Activated naive CD4-positive, alpha-beta T cell treated with anti-CD3 and anti-CD28 coated beads for 36 hours (primary cell): ENCODE data around the gene ARHGAP22. TPM values are rescaled to one million over a fixed set of nuclear protein-coding genes. Genes with fewer than 3 reads are reported as not detected.

ENCODE experiments used
- CTCF ChIA-PET: fragments of 350-600 bp; sonication (Branson Sonifier 250); formaldehyde crosslinking; loops from one replicate; lab custom pipeline; 2021; ENCODE audit warnings: antibody characterized with exemption; lab: Charles Lee
- DNase-seq: peaks from one replicate; pipeline ENCODE4 v3.0.0-alpha.2; 2020
- H3K27ac Mint-ChIP-seq: one replicate; pipeline ENCODE4 v1.8.0; 2021; ENCODE audit warnings: mild to moderate bottlenecking, mixed read lengths
- H3K27me3 Mint-ChIP-seq: one replicate; pipeline ENCODE4 v1.8.0; 2021; ENCODE audit warnings: low read depth, mixed read lengths
- H3K36me3 Mint-ChIP-seq: one replicate; pipeline ENCODE4 v1.8.0; 2021; ENCODE audit warnings: low read depth, mixed read lengths
- H3K4me1 Mint-ChIP-seq: one replicate; pipeline ENCODE4 v1.8.0; 2021; ENCODE audit warnings: low read depth, mixed read lengths
- H3K4me3 Mint-ChIP-seq: one replicate; pipeline ENCODE4 v1.8.0; 2021; ENCODE audit warnings: mild to moderate bottlenecking, moderate library complexity, mixed read lengths
- H3K9me3 Mint-ChIP-seq: one replicate; pipeline ENCODE4 v1.8.0; 2021; ENCODE audit warnings: mixed read lengths
- intact Hi-C: fragments of 100-400 bp; cut with micrococcal nuclease; formaldehyde crosslinking; loops from one replicate; pipeline ENCODE4 v1.15.1; 2023
- total RNA-seq, 2 experiments: library from RNA; stranded (reverse); gene quantifications; one replicate each; pipeline ENCODE4 v1.2.3, GENCODE V29; 2021

The ARHGAP22 gene
- total RNA-seq, 2 experiments from 2014 or later, result not detected

- Mint-ChIP-seq H3K27ac (no peak overlapping the region), H3K4me3 (no peak overlapping the region), H3K36me3 (no peaks in the 10 kb centered on the region), H3K27me3 (peaks cover 32% of the 10 kb centered on the region), H3K9me3 (peaks cover 19% of the 10 kb centered on the region), H3K4me1 (no peaks in the 10 kb centered on the region)
- CTCF ChIA-PET, result no interaction called here
- intact Hi-C loops, result no loop called here
- no peak for DNase-seq
Observed at GRCh38 chr10:48517911-48518811, 86.7 kb downstream of the ARHGAP22 start.

GRCh38 chr10:48517482-48517881, 87.4 kb downstream of the ARHGAP22 start:
- H3K4me3 Mint-ChIP-seq, result no peak overlapping the region
- H3K4me1 Mint-ChIP-seq, result no peaks in the 10 kb centered on the region
- no peak overlapping the region for H3K27ac Mint-ChIP-seq
- no peak for DNase-seq
- CTCF ChIA-PET, result no interaction called here
- H3K9me3 Mint-ChIP-seq, result peaks cover 19% of the 10 kb centered on the region
- H3K36me3 Mint-ChIP-seq, result no peaks in the 10 kb centered on the region
- intact Hi-C loops, result no loop called here
- H3K27me3 Mint-ChIP-seq, result peaks cover 26% of the 10 kb centered on the region

- H3K27me3 Mint-ChIP-seq, result peaks cover 24% of the 10 kb centered on the region
- CTCF ChIA-PET, result no interaction called here
- no peak overlapping the region for H3K4me3 Mint-ChIP-seq
- intact Hi-C loops, result no loop called here
- DNase-seq, result no peak
- H3K27ac Mint-ChIP-seq, result no peak overlapping the region
- H3K4me1 Mint-ChIP-seq, result no peaks in the 10 kb centered on the region
- peaks cover 19% of the 10 kb centered on the region for H3K9me3 Mint-ChIP-seq
- H3K36me3 Mint-ChIP-seq, result no peaks in the 10 kb centered on the region
Observed at GRCh38 chr10:48516911-48517310, 88.0 kb downstream of the ARHGAP22 start.

- no peaks in the 10 kb centered on the region for H3K36me3 Mint-ChIP-seq
Observed at GRCh38 chr10:48514916-48515315, 90.0 kb downstream of the ARHGAP22 start.

GRCh38 chr10:48514255-48514654, 90.6 kb downstream of the ARHGAP22 start:
- Mint-ChIP-seq H3K27me3 (peaks cover 5% of the 10 kb centered on the region), H3K36me3 (no peaks in the 10 kb centered on the region), H3K4me1 (no peaks in the 10 kb centered on the region), H3K9me3 (peaks cover 19% of the 10 kb centered on the region), H3K27ac (no peak overlapping the region), H3K4me3 (no peak overlapping the region)
- intact Hi-C loops, result no loop called here
- CTCF ChIA-PET, result no interaction called here
- no peak for DNase-seq

More at GRCh38 chr10:48514916-48515315, 90.0 kb downstream of the ARHGAP22 start:
- DNase-seq, result no peak
- Mint-ChIP-seq H3K9me3 (peaks cover 19% of the 10 kb centered on the region), H3K4me1 (no peaks in the 10 kb centered on the region), H3K4me3 (no peak overlapping the region), H3K27ac (no peak overlapping the region), H3K27me3 (peaks cover 10% of the 10 kb centered on the region)
- intact Hi-C loops, result no loop called here
- CTCF ChIA-PET, result no interaction called here

GRCh38 chr10:48512861-48513260, 92.0 kb downstream of the ARHGAP22 start:
- Mint-ChIP-seq H3K27ac (no peak overlapping the region), H3K4me1 (no peaks in the 10 kb centered on the region), H3K27me3 (peaks cover 5% of the 10 kb centered on the region), H3K4me3 (no peak overlapping the region), H3K9me3 (peaks cover 19% of the 10 kb centered on the region), H3K36me3 (no peaks in the 10 kb centered on the region)
- CTCF ChIA-PET, result no interaction called here
- DNase-seq, result no peak
- intact Hi-C loops, result no loop called here

GRCh38 chr10:48511875-48512231, 93.0 kb downstream of the ARHGAP22 start:
- CTCF ChIA-PET, result no interaction called here

GRCh38 chr10:48511066-48511874, 93.6 kb downstream of the ARHGAP22 start:
- DNase-seq, result no peak
- Mint-ChIP-seq H3K27ac (no peak overlapping the region), H3K4me1 (no peaks in the 10 kb centered on the region), H3K9me3 (peaks cover 17% of the 10 kb centered on the region), H3K27me3 (peaks cover 5% of the 10 kb centered on the region), H3K36me3 (no peaks in the 10 kb centered on the region), H3K4me3 (no peak overlapping the region)
- intact Hi-C loops, result no loop called here
- CTCF ChIA-PET, result no interaction called here

More at GRCh38 chr10:48511875-48512231, 93.0 kb downstream of the ARHGAP22 start:
- Mint-ChIP-seq H3K4me3 (no peak overlapping the region), H3K36me3 (no peaks in the 10 kb centered on the region), H3K27ac (no peak overlapping the region), H3K4me1 (no peaks in the 10 kb centered on the region), H3K27me3 (peaks cover 5% of the 10 kb centered on the region), H3K9me3 (peaks cover 18% of the 10 kb centered on the region)
- intact Hi-C loops, result no loop called here
- no peak for DNase-seq

GRCh38 chr10:48509974-48510692, 94.7 kb downstream of the ARHGAP22 start:
- H3K4me1 Mint-ChIP-seq, result no peaks in the 10 kb centered on the region

GRCh38 chr10:48508791-48509772, 95.8 kb downstream of the ARHGAP22 start:
- H3K9me3 Mint-ChIP-seq, result peaks cover 6% of the 10 kb centered on the region
- no peak for DNase-seq
- H3K27me3 Mint-ChIP-seq, result peaks cover 5% of the 10 kb centered on the region
- H3K36me3 Mint-ChIP-seq, result no peaks in the 10 kb centered on the region
- H3K4me1 Mint-ChIP-seq, result no peaks in the 10 kb centered on the region
- CTCF ChIA-PET, result interaction anchor here (1.2 kb wide), 1 partner anchor 149 kb away, joined by 3 read pairs; no protein-coding TSS in a partner anchor
- intact Hi-C loops, result loop anchor here (5.0 kb wide), 1 partner anchor 292 kb away; no protein-coding TSS in a partner anchor
- H3K27ac Mint-ChIP-seq, result no peak overlapping the region
- no peak overlapping the region for H3K4me3 Mint-ChIP-seq

More at GRCh38 chr10:48509974-48510692, 94.7 kb downstream of the ARHGAP22 start:
- peak; percentile 21 for DNase-seq
- Mint-ChIP-seq H3K9me3 (peaks cover 11% of the 10 kb centered on the region), H3K4me3 (no peak overlapping the region), H3K36me3 (no peaks in the 10 kb centered on the region), H3K27me3 (peaks cover 5% of the 10 kb centered on the region), H3K27ac (no peak overlapping the region)
- CTCF ChIA-PET, result no interaction called here
- intact Hi-C loops, result loop anchor here (1.0 to 5.0 kb wide), 2 partner anchors 147 to 293 kb away; no protein-coding TSS in a partner anchor
